Esophagus (tissue), 2 donors: Measurements from ENCODE around the gene ABCA3. TPM values are rescaled to one million over a fixed set of nuclear protein-coding genes. Genes with fewer than 3 reads are reported as not detected.

Experiments used
- H3K27ac ChIP-seq, 2 donors: one replicate each; pipeline ENCODE4 v1.5.1; 2013; ENCODE audit warnings: low read depth in 2 of 2, mild to moderate bottlenecking in 2 of 2, inconsistent platforms in 1 of 2, low read length in 1 of 2, moderate library complexity in 1 of 2
- H3K27me3 ChIP-seq, 2 donors: one replicate each; pipeline ENCODE4 v1.6.1; 2013; ENCODE audit warnings: low read length in 2 of 2, control low read depth in 1 of 2, mild to moderate bottlenecking in 1 of 2; ENCODE audit not compliant: insufficient read depth in 2 of 2, control insufficient read depth in 1 of 2
- H3K36me3 ChIP-seq, 2 donors: one replicate each; pipeline ENCODE4 v1.6.1; 2013; ENCODE audit warnings: low read length in 1 of 2; ENCODE audit not compliant: control insufficient read depth in 2 of 2, insufficient read depth in 2 of 2
- H3K4me1 ChIP-seq, 2 donors: one replicate each; pipeline ENCODE4 v1.6.1; 2013; ENCODE audit warnings: low read length in 1 of 2; ENCODE audit not compliant: control insufficient read depth in 2 of 2, insufficient read depth in 2 of 2
- H3K4me3 ChIP-seq, 2 donors: one replicate each; pipeline ENCODE4 v1.5.1; 2013; ENCODE audit warnings: low read length in 2 of 2, mild to moderate bottlenecking in 2 of 2, low read depth in 1 of 2, moderate library complexity in 1 of 2
- H3K9me3 ChIP-seq, 2 donors: one replicate each; pipeline ENCODE4 v1.6.1; 2013; ENCODE audit warnings: mild to moderate bottlenecking in 2 of 2, low read depth in 1 of 2, low read length in 1 of 2, moderate library complexity in 1 of 2; ENCODE audit not compliant: control insufficient read depth in 2 of 2, insufficient read depth in 1 of 2
- WGBS, 2 donors: extraction: QIAGEN DNeasy Blood & Tissue Kit; methylation state at CpG; one replicate each; pipeline ENCODE4 v1.1.7; 2013; 5-methylcytosine and 5-hydroxymethylcytosine counted together
- polyA plus RNA-seq, 2 donors: library from polyadenylated mRNA; stranded (reverse); fragments of 200-250 nt; gene quantifications; one replicate each; pipeline ENCODE4 v1.2.3, GENCODE V29; 2013
- donor health status: healthy with polysubstance abuse.
- donor health status: Bipolar disorder and iron deficiency.

ABCA3 gene
- polyA plus RNA-seq, 2 donors, result 1.4 to 1.7 TPM

DNA sequence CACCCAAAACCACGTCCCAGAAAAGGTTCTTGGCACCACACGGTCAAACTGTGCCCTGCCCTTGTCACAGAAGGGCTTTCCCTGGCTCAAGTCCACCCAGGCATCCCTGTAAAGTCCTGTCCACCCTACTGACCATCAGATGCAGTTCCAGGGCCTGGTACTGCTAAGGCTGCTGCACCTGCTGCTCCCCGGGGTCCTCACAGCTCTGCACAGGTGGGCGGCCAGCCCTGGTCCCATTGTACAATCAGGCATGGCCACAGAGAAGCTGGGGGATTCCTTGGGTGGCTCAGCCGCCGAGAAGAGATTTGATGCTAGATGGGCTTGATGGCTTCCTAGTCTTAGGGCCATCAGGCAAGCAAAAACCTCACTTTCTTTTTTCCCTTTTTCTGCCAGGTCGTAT, 15.3 kb downstream of the ABCA3 start:
- Histone ChIP-seq H3K27ac (no peak overlapping the region), H3K9me3 (no peaks in the 10 kb centered on the region), H3K4me1 (no peaks in the 10 kb centered on the region), H3K27me3 (peaks cover 0 to 2% of the 10 kb centered on the region in 2 donors), H3K4me3 (no peak overlapping the region), H3K36me3 (peaks cover 5% of the 10 kb centered on the region in 2 donors)
- WGBS, 2 donors, result 79 to 81% methylated on average over 7 of the region's 7 CpGs

DNA sequence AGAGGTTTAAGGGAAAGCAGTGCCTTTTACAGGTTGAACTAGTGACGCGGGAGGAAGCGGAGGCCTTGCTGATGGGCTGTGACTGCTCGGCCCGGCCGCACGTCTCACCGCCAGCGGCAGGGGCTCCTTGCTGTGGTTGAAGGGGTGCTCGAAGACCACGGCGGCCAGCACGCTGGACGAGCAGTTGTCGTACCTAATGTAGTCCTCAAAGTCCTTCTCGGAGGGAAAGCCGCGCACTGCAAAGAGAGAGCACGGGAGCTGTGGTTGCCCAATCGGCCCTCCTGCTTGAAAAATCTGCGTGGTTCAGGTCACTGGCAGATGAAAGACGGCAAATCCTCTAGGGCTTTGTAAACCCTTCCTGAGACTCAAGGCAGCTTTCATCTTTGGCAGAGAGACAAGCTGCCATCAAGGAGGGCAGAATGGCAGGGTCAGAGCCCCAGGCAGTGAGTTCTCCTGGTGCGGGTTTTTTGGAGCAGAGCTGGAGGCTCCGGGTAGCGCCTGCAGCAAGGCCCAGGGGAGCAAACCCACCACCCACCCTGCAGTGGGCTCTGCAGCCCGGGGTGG, 16.1 kb downstream of the ABCA3 start:
- H3K4me3 ChIP-seq, result no peak overlapping the region
- no peaks in the 10 kb centered on the region for H3K4me1 ChIP-seq
- peaks cover 5 to 7% of the 10 kb centered on the region in 2 donors for H3K36me3 ChIP-seq
- H3K9me3 ChIP-seq, result no peaks in the 10 kb centered on the region
- no peak overlapping the region for H3K27ac ChIP-seq
- H3K27me3 ChIP-seq, result peaks cover 0 to 2% of the 10 kb centered on the region in 2 donors
- WGBS, 2 donors, result 87 to 90% methylated on average over 26 of the region's 26 CpGs

DNA sequence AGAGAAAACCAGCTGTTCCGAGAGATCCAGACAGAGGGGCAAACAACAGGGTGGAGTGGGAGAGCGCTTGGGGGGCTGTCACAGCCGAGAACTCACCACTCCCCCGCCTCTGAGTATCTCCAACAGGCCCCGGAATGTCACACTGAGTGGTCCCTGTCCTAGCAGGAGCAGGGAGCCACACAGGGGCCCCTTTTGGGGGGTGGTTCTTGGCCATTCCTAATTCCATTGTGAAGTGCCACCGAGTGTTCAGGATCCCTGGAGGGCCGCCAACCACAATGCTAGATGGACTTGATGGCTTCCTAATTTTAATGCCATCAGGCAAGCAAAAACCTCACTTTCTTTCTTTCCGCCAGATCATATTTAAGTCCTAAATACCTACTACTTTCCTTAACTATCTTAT, 16.8 kb downstream of the ABCA3 start:
- H3K36me3 ChIP-seq, result peaks cover 5 to 7% of the 10 kb centered on the region in 2 donors
- WGBS, 2 donors, result 86 to 88% methylated on average over 8 of the region's 8 CpGs
- H3K4me1 ChIP-seq, result no peaks in the 10 kb centered on the region
- peaks cover 0 to 2% of the 10 kb centered on the region in 2 donors for H3K27me3 ChIP-seq
- H3K4me3 ChIP-seq, result no peak overlapping the region
- no peak overlapping the region for H3K27ac ChIP-seq
- H3K9me3 ChIP-seq, result no peaks in the 10 kb centered on the region

DNA sequence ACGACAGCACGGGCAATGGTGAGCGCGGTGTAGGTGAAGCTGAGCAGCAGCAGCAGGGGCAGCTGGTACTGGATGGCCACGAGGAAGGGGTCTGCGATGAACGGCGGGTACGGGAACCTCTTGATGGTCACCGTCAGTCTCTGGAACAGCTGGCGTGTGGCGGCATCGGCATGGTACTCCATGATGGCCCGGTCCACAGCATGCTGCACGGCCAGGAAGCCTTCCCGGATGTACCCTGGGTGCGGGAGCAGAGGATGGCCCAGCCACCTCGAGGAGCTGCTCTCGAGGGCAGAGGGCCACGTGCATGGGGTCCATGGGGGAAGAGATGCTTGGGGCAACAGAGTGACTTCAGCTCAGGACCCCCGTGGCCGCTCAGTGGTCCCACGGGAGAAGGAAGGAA, 20.9 kb downstream of the ABCA3 start:
- Histone ChIP-seq H3K36me3 (peaks cover 0 to 2% of the 10 kb centered on the region in 2 donors), H3K4me1 (peaks cover 0 to 2% of the 10 kb centered on the region in 2 donors)
- WGBS, 2 donors, result 92 to 93% methylated on average over 23 of the region's 23 CpGs

DNA sequence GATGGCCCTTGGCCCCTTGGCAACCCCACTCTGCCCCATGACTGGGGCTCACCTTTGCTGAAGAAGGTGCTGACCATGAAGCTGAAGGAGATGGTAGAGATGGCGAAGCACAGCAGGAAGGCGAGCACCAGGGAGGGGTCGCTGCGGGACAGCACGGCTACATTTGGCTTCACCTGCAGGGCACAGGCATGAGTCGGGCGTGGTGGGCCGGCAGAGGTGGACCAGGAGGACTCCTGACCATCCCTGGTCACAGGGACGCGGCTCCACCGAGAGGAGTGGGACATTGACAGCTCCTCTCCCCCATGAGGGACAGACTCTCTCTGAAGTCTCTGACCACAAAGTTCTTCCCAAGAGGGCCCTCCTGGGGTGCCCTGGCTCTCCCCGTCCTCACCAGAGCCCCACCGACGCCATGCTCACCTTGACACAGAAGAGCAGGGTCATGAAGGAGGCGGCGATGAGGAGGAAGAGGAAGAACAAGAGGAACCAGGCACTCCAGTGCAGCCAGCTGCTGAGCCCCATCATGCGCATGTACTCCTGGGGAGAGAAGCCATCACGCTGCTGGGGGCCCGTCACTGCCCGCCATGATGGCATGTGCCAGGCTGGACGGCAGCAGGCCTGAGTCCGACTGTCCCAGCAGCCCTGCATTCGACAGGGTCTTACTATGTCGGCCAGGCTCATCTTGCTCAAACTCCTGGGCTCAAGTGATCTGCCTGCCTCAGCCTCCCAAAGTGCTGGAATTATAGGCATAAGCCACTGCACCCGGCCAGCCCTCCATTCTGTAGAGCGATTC, 23.1 kb downstream of the ABCA3 start:
- Histone ChIP-seq H3K27me3 (no peaks in the 10 kb centered on the region), H3K36me3 (peaks cover 0 to 2% of the 10 kb centered on the region in 2 donors), H3K4me1 (peaks cover 0 to 2% of the 10 kb centered on the region in 2 donors), H3K9me3 (peaks cover 0 to 3% of the 10 kb centered on the region in 2 donors), H3K4me3 (no peak overlapping the region), H3K27ac (no peak overlapping the region)
- 91 to 94% methylated on average over 25 to 26 of the region's 26 CpGs for WGBS, 2 donors

More for the DNA sequence above, 20.9 kb downstream of the ABCA3 start:
- Histone ChIP-seq H3K27ac (no peak overlapping the region), H3K27me3 (no peaks in the 10 kb centered on the region), H3K4me3 (no peak overlapping the region), H3K9me3 (peaks cover 0 to 3% of the 10 kb centered on the region in 2 donors)

DNA sequence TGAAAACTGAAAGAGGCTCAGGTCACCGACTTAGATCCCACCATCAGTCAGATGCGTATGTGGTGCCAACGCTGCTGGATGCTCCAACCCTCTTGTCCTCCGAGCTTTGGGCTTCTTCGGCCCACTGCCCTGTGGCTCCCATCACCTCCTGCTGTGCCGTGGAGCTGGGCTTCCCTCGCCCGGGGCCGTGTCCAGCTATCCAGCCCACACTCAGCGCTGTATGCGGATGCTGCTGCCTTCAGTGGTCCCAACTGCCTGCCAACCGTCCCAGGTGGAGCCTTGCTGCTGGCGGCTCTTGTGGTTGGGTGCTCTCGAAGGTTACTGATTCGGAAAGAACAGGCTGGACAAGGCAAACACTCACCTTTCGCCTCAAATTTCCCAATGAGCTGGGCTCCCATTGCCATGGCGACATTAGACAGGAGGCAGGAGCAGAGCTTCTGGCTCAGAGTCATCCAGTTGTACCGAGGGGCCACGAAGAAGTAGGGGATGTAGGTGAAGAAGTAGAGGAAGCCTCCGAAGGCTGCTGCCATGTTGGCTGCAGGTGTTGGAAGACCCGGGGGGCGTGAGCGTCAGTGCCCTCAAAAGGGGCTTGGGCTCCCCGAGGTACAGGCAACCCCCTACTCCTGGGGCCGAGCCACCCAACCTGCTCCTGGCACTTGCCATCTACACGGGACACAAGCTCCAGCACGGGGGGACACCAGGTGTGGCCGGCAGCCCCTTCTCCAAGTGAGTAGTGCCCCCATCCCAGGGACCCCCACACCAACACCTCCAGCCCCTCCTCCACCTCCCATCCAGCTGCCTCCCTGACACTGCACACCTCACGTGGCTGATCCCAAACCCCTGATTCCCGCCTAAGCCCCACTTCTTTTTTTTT, 32.2 kb downstream of the ABCA3 start:
- H3K27me3 ChIP-seq, result no peaks in the 10 kb centered on the region
- H3K4me1 ChIP-seq, result no peaks in the 10 kb centered on the region
- no peaks in the 10 kb centered on the region for H3K9me3 ChIP-seq
- H3K27ac ChIP-seq, result no peak overlapping the region
- 91 to 92% methylated on average over 26 to 30 of the region's 30 CpGs for WGBS, 2 donors
- H3K4me3 ChIP-seq, result no peak overlapping the region
- peaks cover 0 to 4% of the 10 kb centered on the region in 2 donors for H3K36me3 ChIP-seq

DNA sequence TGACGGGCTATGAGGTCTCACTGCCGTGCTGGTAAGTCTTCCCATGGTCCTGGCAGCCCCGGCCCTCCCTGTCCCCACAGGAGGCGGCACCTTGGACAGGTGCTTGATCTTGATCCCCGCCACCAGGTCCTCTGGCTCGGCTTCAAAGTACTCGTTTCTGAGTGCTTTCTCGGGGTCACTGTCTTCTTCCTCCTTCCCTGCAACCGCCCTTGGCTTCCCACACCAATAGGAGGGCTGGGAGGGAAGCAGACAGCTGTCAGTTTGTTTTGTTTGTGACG, 40.7 kb downstream of the ABCA3 start:
- H3K27ac ChIP-seq, result no peak overlapping the region
- H3K4me3 ChIP-seq, result no peak overlapping the region
- peaks cover 0 to 3% of the 10 kb centered on the region in 2 donors for H3K4me1 ChIP-seq
- H3K9me3 ChIP-seq, result no peaks in the 10 kb centered on the region
- peaks cover 0 to 7% of the 10 kb centered on the region in 2 donors for H3K36me3 ChIP-seq
- 55 to 68% methylated on average over 10 of the region's 10 CpGs for WGBS, 2 donors
- no peaks in the 10 kb centered on the region for H3K27me3 ChIP-seq

DNA sequence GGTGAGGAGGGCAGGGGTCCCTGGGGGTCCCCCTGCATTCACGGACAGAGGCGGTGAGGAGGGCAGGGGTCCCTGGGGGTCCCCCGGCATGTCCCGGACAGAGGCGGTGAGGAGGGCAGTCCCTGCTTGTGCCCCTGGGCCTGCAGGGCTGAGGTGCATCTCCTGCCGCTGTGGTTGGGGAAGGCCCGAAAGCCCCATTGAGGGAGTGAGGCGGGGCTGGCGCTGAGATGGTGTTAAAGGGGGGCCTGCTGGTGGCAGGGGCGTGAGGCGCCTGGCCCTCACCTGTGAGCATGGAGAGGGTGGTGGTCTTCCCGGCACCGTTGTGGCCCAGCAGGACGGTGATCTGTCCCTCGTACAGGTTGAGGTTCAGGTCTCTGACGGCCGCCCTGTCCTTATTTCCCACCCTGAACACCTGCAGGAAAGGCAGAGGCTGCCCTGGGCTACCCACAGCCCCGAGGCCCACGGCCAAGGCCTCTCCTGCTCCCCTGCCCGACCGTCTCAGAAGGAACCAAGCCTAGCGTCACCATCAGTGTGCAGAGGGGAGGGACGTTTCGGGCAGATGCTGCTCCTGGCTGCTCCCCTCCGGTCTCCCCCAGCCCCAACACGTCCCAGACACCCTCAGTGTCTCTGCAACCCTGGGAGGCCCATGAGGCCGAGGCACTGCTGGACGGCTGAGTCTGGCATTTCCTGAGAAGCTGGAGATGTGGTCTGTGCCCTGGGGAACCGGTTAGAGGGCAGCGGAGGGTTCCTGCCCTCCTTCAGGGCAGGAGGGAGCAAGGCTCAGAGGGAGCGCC, 41.2 kb downstream of the ABCA3 start:
- H3K36me3 ChIP-seq, result peaks cover 0 to 7% of the 10 kb centered on the region in 2 donors

DNA sequence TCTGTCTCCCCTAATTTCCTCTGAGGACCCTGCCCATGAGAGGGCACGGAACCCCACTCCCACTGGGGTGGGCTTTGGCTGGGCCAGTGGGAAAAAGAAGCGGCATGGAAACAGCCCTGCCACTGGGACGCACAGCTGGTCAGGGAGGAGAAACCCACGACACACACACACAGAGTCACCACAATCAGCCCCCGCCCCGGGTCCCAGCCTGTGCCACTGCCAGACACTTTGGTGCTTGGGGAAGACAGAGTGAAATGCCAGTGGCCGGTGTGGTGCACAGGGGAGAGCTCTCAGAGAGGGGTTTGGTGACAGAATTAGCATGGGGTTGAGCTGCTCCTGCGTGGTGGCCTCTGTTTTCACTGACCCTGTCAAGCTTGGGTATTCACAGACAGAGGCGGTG, 41.9 kb downstream of the ABCA3 start:
- Histone ChIP-seq H3K27me3 (no peaks in the 10 kb centered on the region), H3K9me3 (no peaks in the 10 kb centered on the region), H3K36me3 (peaks cover 0 to 3% of the 10 kb centered on the region in 2 donors), H3K27ac (no peak overlapping the region), H3K4me1 (peaks cover 0 to 3% of the 10 kb centered on the region in 2 donors), H3K4me3 (no peak overlapping the region)
- 91 to 93% methylated on average over 9 of the region's 9 CpGs for WGBS, 2 donors

More for the DNA sequence above, 41.2 kb downstream of the ABCA3 start:
- Histone ChIP-seq H3K4me3 (no peak overlapping the region), H3K27me3 (no peaks in the 10 kb centered on the region), H3K4me1 (peaks cover 0 to 3% of the 10 kb centered on the region in 2 donors), H3K27ac (no peak overlapping the region), H3K9me3 (no peaks in the 10 kb centered on the region)
- 84 to 88% methylated on average over 28 to 31 of the region's 31 CpGs for WGBS, 2 donors
